Transverse colon (tissue), 4 donors: ENCODE measurements around the gene SPX. TPM values are rescaled to one million over a fixed set of nuclear protein-coding genes. Genes with fewer than 3 reads are reported as not detected.

ENCODE experiments used
- DNase-seq: peaks from one replicate; pipeline ENCODE4 v3.0.0-alpha.2; 2019
- H3K27ac ChIP-seq, 4 donors: fragments of 200-600 bp; sonication (generic); 2 replicates each; pipeline ENCODE4 v1.5.1; 2016 to 2018; ENCODE audit warnings: inconsistent platforms in 4 of 4
- H3K27me3 ChIP-seq: fragments of 200-600 bp; sonication (generic); 2 replicates; pipeline ENCODE4 v1.5.1; 2017; ENCODE audit warnings: inconsistent platforms
- H3K36me3 ChIP-seq, 4 donors: fragments of 200-600 bp; sonication (generic); 2 replicates each; pipeline ENCODE4 v1.5.1; 2017 to 2019; ENCODE audit warnings: inconsistent platforms in 4 of 4
- H3K4me1 ChIP-seq, 4 donors: fragments of 200-600 bp; sonication (generic); 2 replicates each; pipeline ENCODE4 v1.5.1; 2017 to 2020; ENCODE audit warnings: inconsistent platforms in 4 of 4
- H3K4me3 ChIP-seq, 4 donors: fragments of 200-600 bp; sonication (generic); 1 replicate in 1 of 4; 2 replicates in 3 of 4; pipeline versions ENCODE4 v1.5.1 to v1.6.1; 2017 to 2019; ENCODE audit warnings: inconsistent platforms in 4 of 4
- H3K9me3 ChIP-seq, 2 donors: fragments of 200-600 bp; sonication (generic); 2 replicates each; pipeline ENCODE4 v1.5.1; 2017 to 2019; ENCODE audit warnings: inconsistent platforms in 2 of 2
- EP300 ChIP-seq: sonication (generic); formaldehyde crosslinking; IDR thresholded peaks from one replicate; pipeline ENCODE4 v1.6.1; 2017; ENCODE audit warnings: antibody characterized with exemption, low read depth
- POLR2A ChIP-seq: fragments of 450-650 bp; IDR thresholded peaks from one replicate; pipeline ENCODE4 v1.6.1; 2016; ENCODE audit warnings: antibody characterized with exemption, mild to moderate bottlenecking, moderate library complexity
- POLR2AphosphoS5 ChIP-seq, 3 donors: sonication (generic); formaldehyde crosslinking; IDR thresholded peaks; one replicate each; pipeline ENCODE4 v1.6.1; 2016; ENCODE audit warnings: antibody characterized with exemption in 3 of 3
- WGBS, 2 donors: methylation state at CpG; one replicate each; pipeline ENCODE4 v1.1.5; 2018; ENCODE audit warnings: low coverage in 1 of 2; 5-methylcytosine and 5-hydroxymethylcytosine counted together
- in situ Hi-C, 4 donors: fragments of 200-750 bp; cut with MboI; loops; one replicate each; pipeline versions ENCODE4 v1.15.0 to v1.15.1; 2017; ENCODE audit warnings: low sequenced_read_pairs in 3 of 4, low pct_ligation_motif_present in 1 of 4, low pct_unique_long_range_greater_than_20kb in 1 of 4
- intact Hi-C: fragments of 100-400 bp; cut with DNase I; formaldehyde crosslinking; loops from one replicate; pipeline ENCODE4 v1.15.1; 2023; ENCODE audit warnings: low total_unique reads
- total RNA-seq, 4 donors: library from RNA; depleted of rRNA; stranded (reverse); fragments of >200 nt; gene quantifications; one replicate each; pipeline ENCODE4 v1.1.0, GENCODE V29; 2016
- TF ChIP-seq, protein P1 (sequence below), 5 experiments: fragments of 200-600 bp in 3 of 5; fragments of 450-650 bp in 2 of 5; sonication (generic) in 3 of 5; IDR thresholded peaks; 1 replicate in 2 of 5; 2 replicates in 3 of 5; pipeline ENCODE4 v1.5.1; 2016 to 2017; ENCODE audit warnings: antibody characterized with exemption in 5 of 5, inconsistent platforms in 3 of 5, mild to moderate bottlenecking in 2 of 5, moderate library complexity in 1 of 5

Gene SPX
- total RNA-seq, 4 donors from 2014 or later = not detected

DNA sequence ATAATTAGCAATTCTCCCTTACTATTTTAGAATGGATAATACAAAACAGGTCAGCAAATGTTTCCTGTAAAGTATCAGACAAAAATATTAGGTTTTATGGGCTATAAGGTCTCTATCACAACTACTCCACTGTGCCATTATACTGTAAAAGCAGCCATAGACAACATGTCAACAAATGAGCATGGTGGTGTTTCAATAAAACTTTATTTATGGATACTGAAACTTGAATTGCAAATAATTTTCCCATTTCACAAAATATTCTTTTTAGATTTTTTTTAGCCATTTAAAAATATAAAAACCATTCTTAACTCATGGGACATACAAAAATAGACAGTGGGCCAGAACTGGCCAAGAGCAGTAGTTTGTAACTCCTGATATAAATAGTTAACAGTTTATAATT lies 40.1 kb upstream of the SPX start:
- no peak overlapping the region for H3K4me3 ChIP-seq
- no peaks in the 10 kb centered on the region for H3K9me3 ChIP-seq
- in situ Hi-C loops (no loop called here), intact Hi-C loops (no loop called here)
- TF ChIP-seq POLR2A (no peak), POLR2AphosphoS5 (IDR thresholded peaks at IDR 0.05) (no peak), EP300 (no peak)
- TF ChIP-seq, protein P1, sequence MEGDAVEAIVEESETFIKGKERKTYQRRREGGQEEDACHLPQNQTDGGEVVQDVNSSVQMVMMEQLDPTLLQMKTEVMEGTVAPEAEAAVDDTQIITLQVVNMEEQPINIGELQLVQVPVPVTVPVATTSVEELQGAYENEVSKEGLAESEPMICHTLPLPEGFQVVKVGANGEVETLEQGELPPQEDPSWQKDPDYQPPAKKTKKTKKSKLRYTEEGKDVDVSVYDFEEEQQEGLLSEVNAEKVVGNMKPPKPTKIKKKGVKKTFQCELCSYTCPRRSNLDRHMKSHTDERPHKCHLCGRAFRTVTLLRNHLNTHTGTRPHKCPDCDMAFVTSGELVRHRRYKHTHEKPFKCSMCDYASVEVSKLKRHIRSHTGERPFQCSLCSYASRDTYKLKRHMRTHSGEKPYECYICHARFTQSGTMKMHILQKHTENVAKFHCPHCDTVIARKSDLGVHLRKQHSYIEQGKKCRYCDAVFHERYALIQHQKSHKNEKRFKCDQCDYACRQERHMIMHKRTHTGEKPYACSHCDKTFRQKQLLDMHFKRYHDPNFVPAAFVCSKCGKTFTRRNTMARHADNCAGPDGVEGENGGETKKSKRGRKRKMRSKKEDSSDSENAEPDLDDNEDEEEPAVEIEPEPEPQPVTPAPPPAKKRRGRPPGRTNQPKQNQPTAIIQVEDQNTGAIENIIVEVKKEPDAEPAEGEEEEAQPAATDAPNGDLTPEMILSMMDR (IDR thresholded peaks at IDR 0.05) = no peak
- H3K27me3 ChIP-seq = no peaks in the 10 kb centered on the region
- no peak overlapping the region for H3K27ac ChIP-seq
- peaks cover 0 to 25% (median 8%) of the 10 kb centered on the region in 4 donors for H3K36me3 ChIP-seq
- no peaks in the 10 kb centered on the region for H3K4me1 ChIP-seq
- no peak for DNase-seq

- DNase-seq = no peak
- intact Hi-C loops = loop anchor here (5.0 to 10.0 kb wide), 2 partner anchors 185 to 1033 kb away; no protein-coding TSS in a partner anchor
- Histone ChIP-seq H3K27me3 (no peaks in the 10 kb centered on the region), H3K4me1 (peaks cover 14 to 34% (median 25%) of the 10 kb centered on the region in 4 donors), H3K4me3 (no peak overlapping the region), H3K27ac (no peak overlapping the region), H3K36me3 (peaks cover 0 to 21% (median 0%) of the 10 kb centered on the region in 4 donors), H3K9me3 (no peaks in the 10 kb centered on the region)
- no peak for TF ChIP-seq POLR2AphosphoS5 (IDR thresholded peaks at IDR 0.05)
- TF ChIP-seq POLR2A = no peak
- TF ChIP-seq, protein P1 (IDR thresholded peaks at IDR 0.05) = no peak
- TF ChIP-seq EP300 = no peak
- WGBS, 2 donors = 74 to 80% methylated on average over 2 of the region's 2 CpGs
- in situ Hi-C loops = loop anchor here in 1 of 4 donors (10.0 kb wide), 1 partner anchor 545 kb away; the partner anchor contains the start of gene CMAS
These were observed 26.3 kb upstream of the SPX start for GRCh38 chr12:21499765-21500164.

DNA sequence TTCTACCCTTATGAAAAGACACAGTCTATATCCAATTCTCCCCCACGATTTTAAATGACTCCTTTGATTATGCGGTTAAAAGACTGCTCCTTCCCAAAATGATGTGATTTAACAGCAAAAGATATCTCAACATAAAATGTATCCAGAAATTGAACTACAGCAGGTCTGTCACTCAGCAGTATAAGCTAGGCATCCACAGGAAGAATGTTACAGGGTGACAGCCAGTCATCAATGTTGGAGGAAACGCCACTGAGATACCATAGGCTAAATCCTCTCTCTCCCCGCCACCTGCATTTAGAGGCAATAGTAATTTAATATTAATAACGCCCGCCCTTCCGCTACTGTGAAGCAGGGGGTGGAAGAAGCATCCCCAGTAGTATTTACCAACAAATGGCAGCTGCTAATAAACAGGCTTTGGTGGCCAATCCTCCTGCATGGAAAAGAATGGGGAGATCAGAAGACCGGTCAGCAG lies 25.3 kb upstream of the SPX start:
- in situ Hi-C loops = loop anchor here in 1 of 4 donors (10.0 kb wide), 1 partner anchor 544 kb away; the partner anchor contains the start of gene CMAS
- Histone ChIP-seq H3K4me3 (peak overlapping the region; percentile 58 to 98 (median 85)), H3K27me3 (no peaks in the 10 kb centered on the region), H3K9me3 (no peaks in the 10 kb centered on the region), H3K36me3 (peaks cover 0 to 14% (median 0%) of the 10 kb centered on the region in 4 donors), H3K27ac (peak overlapping the region; percentile 87 to 92 (median 89)), H3K4me1 (peaks cover 14 to 34% (median 25%) of the 10 kb centered on the region in 4 donors)
- DNase-seq = no peak
- intact Hi-C loops = loop anchor here (10.0 kb wide), 1 partner anchor 184 kb away; no protein-coding TSS in a partner anchor
- WGBS, 2 donors = 7 to 16% methylated on average over 6 to 8 of the region's 8 CpGs
- TF ChIP-seq POLR2A = no peak
- TF ChIP-seq POLR2AphosphoS5 (IDR thresholded peaks at IDR 0.05) = no peak
- no peak for TF ChIP-seq EP300
- TF ChIP-seq, protein P1 (IDR thresholded peaks at IDR 0.05) = no peak

DNA sequence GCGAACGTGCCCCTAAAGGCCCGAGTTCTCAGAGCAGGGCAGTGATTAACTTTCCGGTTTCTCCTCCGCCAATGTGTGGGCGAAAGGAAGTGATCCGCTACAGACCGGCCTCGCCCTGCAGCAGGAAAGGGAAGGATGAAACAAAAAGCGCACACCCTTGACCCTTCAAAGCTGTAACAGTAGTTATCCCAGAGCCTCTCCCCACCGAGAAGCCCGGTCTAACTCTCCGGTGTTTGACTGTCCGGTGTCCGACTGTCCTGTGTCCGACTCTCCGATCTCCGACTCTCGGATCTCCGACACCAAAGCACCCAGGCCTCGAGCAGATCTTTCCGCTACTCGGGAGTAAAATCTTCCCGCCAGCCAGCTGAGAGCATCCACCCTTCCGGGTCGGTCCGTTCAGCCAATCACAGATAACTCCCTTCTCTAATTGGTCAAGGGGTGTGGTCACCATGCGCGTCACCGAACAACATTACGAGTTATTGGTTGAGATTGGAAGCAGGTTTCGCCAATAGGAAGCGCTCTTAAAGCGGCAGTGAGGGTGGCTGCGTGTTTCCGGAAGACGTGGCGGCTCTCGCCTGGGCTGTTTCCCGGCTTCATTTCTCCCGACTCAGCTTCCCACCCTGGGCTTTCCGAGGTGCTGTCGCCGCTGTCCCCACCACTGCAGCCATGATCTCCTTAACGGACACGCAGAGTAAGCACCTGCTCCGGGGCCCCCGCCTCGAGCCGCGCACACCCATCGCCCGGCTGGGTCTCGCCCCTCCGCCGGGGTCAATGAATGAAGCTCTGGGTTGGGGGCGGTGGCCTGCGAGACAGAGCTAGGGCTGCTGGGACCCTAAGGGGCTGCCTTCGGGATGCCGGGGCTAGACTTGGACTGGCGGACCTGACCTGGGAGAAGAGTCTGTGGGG lies 24.6 kb upstream of the SPX start, which contains the start of the genes GOLT1B and RECQL:
GOLT1B (plus strand) TSS at position 532 of the 906 bp plus-strand sequence; CDS start at position 667, 135 bp downstream.
RECQL (minus strand) TSS at position 378 of the 906 bp plus-strand sequence. CDS start 2,065 bp downstream, outside the sequence.
- intact Hi-C loops = loop anchor here (10.0 kb wide), 1 partner anchor 183 kb away; no protein-coding TSS in a partner anchor
- TF ChIP-seq, protein P1 (IDR thresholded peaks at IDR 0.05) = no peak
- TF ChIP-seq EP300 (no peak), POLR2A (peak; percentile 67), POLR2AphosphoS5 (IDR thresholded peaks at IDR 0.05) (peak; percentile 73 to 79 (median 76))
- 0 to 1% methylated on average over 7 to 55 of the region's 61 CpGs for WGBS, 2 donors
- Histone ChIP-seq H3K4me1 (peaks cover 14 to 34% (median 25%) of the 10 kb centered on the region in 4 donors), H3K27ac (peak within 1 kb of the TSS; percentile 87 to 92 (median 89)), H3K27me3 (no peaks in the 10 kb centered on the region), H3K9me3 (no peaks in the 10 kb centered on the region), H3K4me3 (peak within 1 kb of the TSS; percentile 84 to 98 (median 92)), H3K36me3 (peaks cover 0 to 8% (median 0%) of the 10 kb centered on the region in 4 donors)
- in situ Hi-C loops = loop anchor here in 1 of 4 donors (10.0 kb wide), 1 partner anchor 543 kb away; the partner anchor contains the start of gene CMAS
- DNase-seq = peak; percentile 95
